GM19023 (cell line): ENCODE data around the gene ZNF710.
"Not testable (repeated sequence)": the region's sequence is repeated elsewhere in the genome, so short reads cannot be mapped to it uniquely, and the experiment has no call there.

Experiments used
- ATAC-seq: cut with Tn5 transposase; IDR thresholded peaks from one replicate; pipeline ENCODE4 v1.9.1; 2021; ENCODE audit warnings: mild to moderate bottlenecking, moderate library complexity; ENCODE audit not compliant: unreplicated experiment

Gene ZNF710

GRCh38 chr15:90001062-90001682 is at the start of gene ZNF710:
Gene ZNF710, plus strand, starts transcription at chr15:90001324. Its CDS starts 65,814 bp downstream, at chr15:90067138.
- peak; percentile 33 for ATAC-seq

GRCh38 chr15:89954541-89954940 is 46.6 kb upstream of the ZNF710 start:
- no peak for ATAC-seq

GRCh38 chr15:89955449-89955998 is 45.6 kb upstream of the ZNF710 start:
- not testable (repeated sequence) for ATAC-seq

GRCh38 chr15:89958107-89958805 is 42.9 kb upstream of the ZNF710 start:
- no peak for ATAC-seq

GRCh38 chr15:89963301-89964231 is 37.6 kb upstream of the ZNF710 start:
- no peak for ATAC-seq

GRCh38 chr15:89964232-89964954 is 36.7 kb upstream of the ZNF710 start:
- ATAC-seq = no peak

GRCh38 chr15:89967881-89968280 is 33.2 kb upstream of the ZNF710 start:
- ATAC-seq = no peak

- ATAC-seq = peak; percentile 95
Observed at GRCh38 chr15:89971592-89971997, 29.5 kb upstream of the ZNF710 start.

GRCh38 chr15:89972085-89972484 is 29.0 kb upstream of the ZNF710 start:
- ATAC-seq = no peak

GRCh38 chr15:89975482-89976245 is 25.5 kb upstream of the ZNF710 start:
- no peak for ATAC-seq

- ATAC-seq = no peak
Observed at GRCh38 chr15:89976246-89976600, 24.9 kb upstream of the ZNF710 start.

- ATAC-seq = not testable (repeated sequence)
Observed at GRCh38 chr15:89977836-89978235, 23.3 kb upstream of the ZNF710 start.

GRCh38 chr15:89978914-89979313 is 22.2 kb upstream of the ZNF710 start:
- no peak for ATAC-seq

- no peak for ATAC-seq
Observed at GRCh38 chr15:89980896-89981295, 20.2 kb upstream of the ZNF710 start.

- ATAC-seq = no peak
Observed at GRCh38 chr15:89982315-89983055, 18.6 kb upstream of the ZNF710 start.

GRCh38 chr15:89984001-89984400 is 17.1 kb upstream of the ZNF710 start:
- ATAC-seq = no peak

GRCh38 chr15:89984421-89985010 is 16.6 kb upstream of the ZNF710 start:
- ATAC-seq = no peak

- no peak for ATAC-seq
Observed at GRCh38 chr15:89985111-89985510, 16.0 kb upstream of the ZNF710 start.

GRCh38 chr15:89991312-89991711 is 9.8 kb upstream of the ZNF710 start:
- ATAC-seq = no peak
